Bronchial epithelial cell (primary cell): ENCODE results near the gene PLCL1. TPM values are rescaled to one million over a fixed set of nuclear protein-coding genes. Genes with fewer than 3 reads are reported as not detected.
A peak's percentile ranks its signal among the peaks of the same experiment; 100 is the strongest.

ENCODE experiments used
- DNase-seq: peaks from one replicate; pipeline ENCODE4 v3.0.0-alpha.2; 2010; ENCODE audit warnings: low read depth
- FAIRE-seq: peaks from 2 replicates; lab custom pipeline; 2011; peaks lifted over from hg19 to GRCh38; lab: Jason Lieb, UNC
- H3K27me3 ChIP-seq: 2 replicates; pipeline ENCODE4 v1.5.1; 2011; ENCODE audit warnings: low read length; ENCODE audit not compliant: control insufficient read depth, insufficient read depth
- H3K36me3 ChIP-seq: 2 replicates; pipeline ENCODE4 v1.5.1; 2011; ENCODE audit warnings: low read length; ENCODE audit not compliant: control insufficient read depth, insufficient read depth
- H3K4me3 ChIP-seq: 2 replicates; pipeline ENCODE4 v1.5.1; 2011; ENCODE audit warnings: mild to moderate bottlenecking, low read depth, low read length, control low read depth
- CTCF ChIP-seq: IDR thresholded peaks from 2 replicates; pipeline ENCODE4 v1.5.1; 2011; ENCODE audit warnings: mild to moderate bottlenecking, moderate library complexity, low read length, control low read depth, inconsistent platforms; ENCODE audit not compliant: insufficient read depth, severe bottlenecking
- total RNA-seq: library from RNA; depleted of rRNA; stranded (reverse); fragments of >200 nt; gene quantifications from 2 replicates; pipeline ENCODE4 v1.2.1, GENCODE V29; 2014

Gene PLCL1
- total RNA-seq, 1 donor from 2014 or later, result not detected

DNA sequence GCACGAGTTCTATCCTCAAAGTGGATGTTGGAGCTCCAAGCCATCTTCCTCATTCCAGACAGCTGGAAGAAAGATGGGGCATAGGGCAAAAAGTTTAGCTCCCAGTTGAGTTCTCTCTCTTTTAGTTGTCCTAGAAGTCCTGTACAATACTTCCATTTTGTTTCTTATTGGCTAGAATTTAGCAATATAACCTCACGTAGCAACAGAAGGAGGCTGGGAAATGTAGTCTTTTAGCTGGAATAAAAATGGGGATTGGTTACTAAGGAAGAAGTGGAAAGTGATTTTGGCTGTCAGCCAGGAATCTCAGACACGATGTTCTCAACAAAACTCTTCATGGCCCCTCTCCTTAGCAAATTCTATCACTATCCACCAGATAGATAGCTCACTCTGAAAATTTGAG lies 79.9 kb downstream of the PLCL1 start:
- TF ChIP-seq CTCF, result no peak
- Histone ChIP-seq H3K27me3 (no peaks in the 10 kb centered on the region), H3K36me3 (no peaks in the 10 kb centered on the region), H3K4me3 (no peak overlapping the region)
- no peak for FAIRE-seq
- DNase-seq, result no peak

DNA sequence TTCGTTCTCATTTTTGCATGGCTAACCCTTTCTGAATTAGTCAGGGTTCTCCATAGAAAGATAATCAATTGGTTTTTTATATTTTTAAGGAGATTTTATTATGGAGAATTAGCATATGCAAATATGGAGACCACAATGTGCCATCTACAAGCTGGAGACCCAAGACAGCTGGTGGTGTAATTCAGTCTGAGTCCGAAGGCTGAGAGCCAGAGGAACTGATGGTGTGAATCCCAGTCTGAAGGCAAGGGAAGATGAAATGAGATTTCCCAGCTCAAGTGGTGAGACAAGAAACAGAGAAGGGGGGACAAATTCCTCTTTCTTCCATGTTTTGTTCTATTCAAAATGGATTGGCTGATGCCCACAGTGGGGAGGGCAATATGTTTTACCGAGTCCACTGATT lies 80.7 kb downstream of the PLCL1 start:
- Histone ChIP-seq H3K27me3 (no peaks in the 10 kb centered on the region), H3K36me3 (no peaks in the 10 kb centered on the region), H3K4me3 (no peak overlapping the region)
- no peak for FAIRE-seq
- DNase-seq, result no peak
- no peak for TF ChIP-seq CTCF

DNA sequence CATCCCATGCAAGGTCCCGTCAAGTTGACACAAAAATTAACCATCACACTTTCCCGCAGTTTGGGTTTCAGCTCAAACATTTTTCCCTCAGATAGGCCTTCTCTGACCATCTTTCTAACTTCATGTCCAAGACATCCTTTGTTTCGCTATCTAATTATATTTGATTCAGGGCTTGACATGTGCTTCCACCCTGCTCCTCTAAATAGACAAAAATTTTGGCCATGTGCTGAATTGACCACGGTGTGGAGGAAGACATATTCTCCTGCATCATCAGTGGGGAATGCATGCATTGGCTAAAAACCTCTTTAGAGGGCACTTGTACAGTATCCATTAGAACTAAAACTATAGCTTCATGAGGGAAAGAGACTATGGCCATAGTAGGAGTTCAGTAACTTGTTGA lies 81.2 kb downstream of the PLCL1 start:
- H3K36me3 ChIP-seq, result no peaks in the 10 kb centered on the region
- FAIRE-seq (no peak), DNase-seq (no peak)
- no peaks in the 10 kb centered on the region for H3K27me3 ChIP-seq
- no peak overlapping the region for H3K4me3 ChIP-seq
- no peak for TF ChIP-seq CTCF

DNA sequence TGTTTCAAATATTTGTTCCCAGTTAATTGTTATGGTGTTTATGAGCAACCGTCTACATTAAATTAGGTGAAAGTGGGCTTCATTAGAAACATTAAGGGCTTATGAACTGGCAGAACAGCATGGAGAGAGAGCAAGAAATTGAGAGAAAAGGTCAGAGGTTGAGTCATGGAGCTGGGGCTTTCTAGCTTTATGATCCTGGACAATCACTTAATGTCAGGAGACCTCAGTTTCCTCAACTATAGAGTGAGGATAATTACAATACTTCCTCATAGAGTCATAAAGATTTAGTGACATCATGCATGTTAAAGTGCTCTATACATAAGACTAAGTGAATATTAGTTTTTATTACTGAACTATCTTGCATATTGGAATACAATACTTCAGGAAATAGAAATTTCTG lies 83.9 kb downstream of the PLCL1 start:
- H3K27me3 ChIP-seq, result no peaks in the 10 kb centered on the region
- H3K36me3 ChIP-seq, result no peaks in the 10 kb centered on the region
- FAIRE-seq (no peak), DNase-seq (no peak)
- no peak overlapping the region for H3K4me3 ChIP-seq
- no peak for TF ChIP-seq CTCF

- no peak for FAIRE-seq
- Histone ChIP-seq H3K36me3 (no peaks in the 10 kb centered on the region), H3K27me3 (no peaks in the 10 kb centered on the region), H3K4me3 (no peak overlapping the region)
- TF ChIP-seq CTCF, result no peak
- DNase-seq, result peak; percentile 82
These were observed 84.6 kb downstream of the PLCL1 start for GRCh38 chr2:197889041-197889440.

DNA sequence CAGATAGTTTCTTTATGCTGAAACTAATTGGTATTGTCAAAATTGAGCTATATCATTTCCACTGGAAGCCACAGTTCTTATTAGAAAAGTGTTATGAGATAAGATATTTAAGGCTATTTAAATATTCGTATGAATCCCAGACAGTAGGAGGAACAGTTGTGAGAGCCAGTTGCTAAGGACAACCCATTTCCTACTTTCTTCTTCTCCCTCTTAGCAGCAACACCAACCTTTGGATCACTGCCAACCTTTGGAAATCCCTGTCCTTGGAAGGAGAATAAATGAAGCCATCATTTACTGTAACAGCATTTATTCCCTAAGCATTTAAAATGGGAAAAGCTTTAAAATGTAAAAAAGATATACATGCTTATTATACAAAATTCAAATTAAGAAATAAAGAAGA lies 85.8 kb downstream of the PLCL1 start:
- Histone ChIP-seq H3K27me3 (no peaks in the 10 kb centered on the region), H3K4me3 (no peak overlapping the region), H3K36me3 (no peaks in the 10 kb centered on the region)
- FAIRE-seq (no peak), DNase-seq (no peak)
- TF ChIP-seq CTCF, result no peak
